Esophagus squamous epithelium (tissue), 4 donors: ENCODE measurements around the gene MEGF6.

ENCODE experiments used
- POLR2A ChIP-seq, 4 donors: fragments of 450-650 bp; IDR thresholded peaks; one replicate each; pipeline ENCODE4 v1.6.1; 2017; ENCODE audit warnings: antibody characterized with exemption in 4 of 4, mild to moderate bottlenecking in 4 of 4, moderate library complexity in 3 of 4
- TF ChIP-seq, protein P1 (sequence below), 6 experiments: fragments of 450-650 bp in 4 of 6; fragments of 200-600 bp in 2 of 6; sonication (generic) in 2 of 6; IDR thresholded peaks; one replicate each; pipeline ENCODE4 v1.5.1; 2016 to 2019; ENCODE audit warnings: antibody characterized with exemption in 6 of 6, mild to moderate bottlenecking in 4 of 6, moderate library complexity in 4 of 6

DNA sequence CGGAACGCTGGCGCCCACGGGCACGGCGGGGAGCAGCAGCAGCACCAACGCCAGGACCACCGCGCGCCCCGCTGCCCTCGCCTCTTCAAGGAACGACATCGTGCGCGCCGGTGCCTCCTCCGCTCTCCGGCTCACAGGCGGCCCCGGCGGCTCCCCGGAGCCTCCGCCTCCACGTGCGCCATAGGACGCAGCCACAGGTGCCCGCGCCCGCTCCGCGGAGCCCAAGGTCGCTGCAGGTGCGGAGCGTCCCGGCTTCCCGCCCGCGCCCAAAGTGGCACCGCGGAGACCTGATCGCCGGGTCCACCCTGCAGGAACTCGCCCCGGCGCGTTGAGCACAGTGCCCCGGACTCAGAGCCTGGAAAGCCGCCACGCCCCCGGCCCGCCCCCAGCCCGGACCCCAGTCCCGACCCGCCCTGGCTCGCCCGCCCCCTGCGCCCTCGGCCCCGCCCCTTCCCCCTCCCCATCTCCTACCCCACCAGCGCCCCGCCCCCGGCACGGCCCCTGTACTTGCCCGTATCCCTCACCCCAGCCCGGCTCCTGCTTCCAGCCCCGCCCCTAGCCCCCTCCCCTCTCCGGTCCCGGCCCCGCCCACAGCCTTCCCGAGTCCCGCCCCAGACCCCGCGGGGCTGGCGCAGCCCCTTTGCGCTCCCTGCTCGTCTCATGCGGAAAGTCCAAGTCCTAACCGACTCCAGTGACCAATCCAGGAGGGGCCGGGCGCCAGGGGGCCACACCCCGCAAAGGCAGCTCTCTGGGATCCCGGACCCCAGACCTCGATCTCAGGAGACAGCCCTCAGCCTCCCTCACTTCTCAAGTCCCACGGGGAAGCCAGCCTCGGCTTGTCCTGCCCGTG is at the start of gene MEGF6:
- TF ChIP-seq, protein P1, sequence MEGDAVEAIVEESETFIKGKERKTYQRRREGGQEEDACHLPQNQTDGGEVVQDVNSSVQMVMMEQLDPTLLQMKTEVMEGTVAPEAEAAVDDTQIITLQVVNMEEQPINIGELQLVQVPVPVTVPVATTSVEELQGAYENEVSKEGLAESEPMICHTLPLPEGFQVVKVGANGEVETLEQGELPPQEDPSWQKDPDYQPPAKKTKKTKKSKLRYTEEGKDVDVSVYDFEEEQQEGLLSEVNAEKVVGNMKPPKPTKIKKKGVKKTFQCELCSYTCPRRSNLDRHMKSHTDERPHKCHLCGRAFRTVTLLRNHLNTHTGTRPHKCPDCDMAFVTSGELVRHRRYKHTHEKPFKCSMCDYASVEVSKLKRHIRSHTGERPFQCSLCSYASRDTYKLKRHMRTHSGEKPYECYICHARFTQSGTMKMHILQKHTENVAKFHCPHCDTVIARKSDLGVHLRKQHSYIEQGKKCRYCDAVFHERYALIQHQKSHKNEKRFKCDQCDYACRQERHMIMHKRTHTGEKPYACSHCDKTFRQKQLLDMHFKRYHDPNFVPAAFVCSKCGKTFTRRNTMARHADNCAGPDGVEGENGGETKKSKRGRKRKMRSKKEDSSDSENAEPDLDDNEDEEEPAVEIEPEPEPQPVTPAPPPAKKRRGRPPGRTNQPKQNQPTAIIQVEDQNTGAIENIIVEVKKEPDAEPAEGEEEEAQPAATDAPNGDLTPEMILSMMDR (IDR thresholded peaks at IDR 0.05) = no peak
- no peak for TF ChIP-seq POLR2A (IDR thresholded peaks at IDR 0.05)
